NCI-H1930 (cell line): ENCODE measurements around the gene ACTL10.
"Not testable (repeated sequence)": the region's sequence is repeated elsewhere in the genome, so short reads cannot be mapped to it uniquely, and the experiment has no call there.

Source experiments
- DNase-seq, 2 experiments: peaks; one replicate each; lab custom pipeline; 2025; lab: John Stamatoyannopoulos, UW

ACTL10 gene

GRCh38 chr20:33666293-33667244, at the start of gene ACTL10:
Gene ACTL10, plus strand, starts transcription at chr20:33666943. Its CDS starts 555 bp downstream, at chr20:33667498.
- DNase-seq, result no peak

- no peak for DNase-seq
These were observed 44.9 kb upstream of the ACTL10 start for GRCh38 chr20:33621717-33622400.

GRCh38 chr20:33622705-33623365, 43.9 kb upstream of the ACTL10 start:
- no peak for DNase-seq

GRCh38 chr20:33624399-33624798, 42.3 kb upstream of the ACTL10 start:
- DNase-seq, result no peak

GRCh38 chr20:33626190-33626589, 40.6 kb upstream of the ACTL10 start:
- no peak for DNase-seq

GRCh38 chr20:33627577-33628216, 39.0 kb upstream of the ACTL10 start:
- no peak for DNase-seq

- DNase-seq, result no peak
These were observed 37.2 kb upstream of the ACTL10 start for GRCh38 chr20:33629533-33629932.

GRCh38 chr20:33629979-33630378, 36.8 kb upstream of the ACTL10 start:
- DNase-seq, result no peak

GRCh38 chr20:33630507-33630906, 36.2 kb upstream of the ACTL10 start:
- DNase-seq, result no peak

GRCh38 chr20:33631910-33632309, 34.8 kb upstream of the ACTL10 start:
- not testable (repeated sequence) for DNase-seq

- DNase-seq, result no peak
These were observed 31.4 kb upstream of the ACTL10 start for GRCh38 chr20:33635341-33635740.

- DNase-seq, result no peak
These were observed 30.0 kb upstream of the ACTL10 start for GRCh38 chr20:33636776-33637175.

GRCh38 chr20:33640287-33640686, 26.5 kb upstream of the ACTL10 start:
- no peak for DNase-seq

GRCh38 chr20:33644313-33645071, 22.3 kb upstream of the ACTL10 start:
- DNase-seq, result no peak

- DNase-seq, result no peak
These were observed 21.7 kb upstream of the ACTL10 start for GRCh38 chr20:33645072-33645358.

GRCh38 chr20:33645396-33645795, 21.3 kb upstream of the ACTL10 start:
- DNase-seq, result no peak

- DNase-seq, result no peak
These were observed 20.6 kb upstream of the ACTL10 start for GRCh38 chr20:33646191-33646590.

GRCh38 chr20:33646959-33647602, 19.7 kb upstream of the ACTL10 start:
- DNase-seq, result not testable (repeated sequence)

- no peak for DNase-seq
These were observed 18.9 kb upstream of the ACTL10 start for GRCh38 chr20:33647603-33648395.

- DNase-seq, result no peak
These were observed 18.2 kb upstream of the ACTL10 start for GRCh38 chr20:33648396-33649004.
